PFSK-1 (cell line): ENCODE results near the gene IL18BP.

Experiments used
- POLR2AphosphoS5 ChIP-seq: IDR thresholded peaks from 2 replicates; pipeline ENCODE4 v1.6.1; 2012; ENCODE audit warnings: low read depth, mild to moderate bottlenecking, control low read depth, low read length, moderate library complexity
- REST ChIP-seq, 2 experiments: IDR thresholded peaks; 2 replicates each; pipeline versions ENCODE4 v1.6.1 to v1.8.0; 2011 to 2012; ENCODE audit warnings: low read depth in 2 of 2, low read length in 2 of 2, control low read depth in 1 of 2, inconsistent platforms in 1 of 2, mild to moderate bottlenecking in 1 of 2, moderate library complexity in 1 of 2; ENCODE audit not compliant: insufficient read depth in 1 of 2
- SIN3A ChIP-seq: IDR thresholded peaks from 2 replicates; pipeline ENCODE4 v1.6.1; 2012; ENCODE audit warnings: mild to moderate bottlenecking, low read length, moderate library complexity, borderline replicate concordance; ENCODE audit not compliant: insufficient read depth

GRCh38 chr11:71987521-71987920 lies 11.2 kb upstream of the IL18BP start:
- TF ChIP-seq REST (IDR thresholded peaks at IDR 0.05; ENCODE audit: insufficient read depth in 1 of 2, low read depth in 2 of 2, low read length in 2 of 2) = no peak
- TF ChIP-seq POLR2AphosphoS5 = no peak
- no peak for TF ChIP-seq SIN3A
